Endothelial cell of umbilical vein (primary cell): Measurements from ENCODE around the gene GAL3ST1.

ENCODE experiments used
- EZH2 ChIP-seq: IDR thresholded peaks from 2 replicates; pipeline ENCODE4 v1.6.1; 2012; ENCODE audit warnings: borderline replicate concordance, low read depth, mild to moderate bottlenecking, moderate library complexity, low read length, inconsistent platforms; ENCODE audit not compliant: severe bottlenecking
- FOS ChIP-seq: IDR thresholded peaks from 2 replicates; pipeline ENCODE4 v1.6.1; 2011; ENCODE audit warnings: mild to moderate bottlenecking, low read length, moderate library complexity, borderline replicate concordance; ENCODE audit not compliant: insufficient read depth
- GATA2 ChIP-seq: IDR thresholded peaks from 2 replicates; pipeline ENCODE4 v1.7.0; 2011; ENCODE audit warnings: low read depth, mild to moderate bottlenecking, moderate library complexity, mixed read lengths, low read length; ENCODE audit not compliant: insufficient read length, insufficient read depth
- JUN ChIP-seq: IDR thresholded peaks from 2 replicates; pipeline ENCODE4 v1.6.1; 2011; ENCODE audit warnings: borderline replicate concordance, low read depth; ENCODE audit not compliant: insufficient read length, insufficient read depth
- MYC ChIP-seq: IDR thresholded peaks from one replicate; pipeline ENCODE4 v1.6.1; 2011; ENCODE audit warnings: mild to moderate bottlenecking, low read depth, low read length
- POLR2A ChIP-seq: IDR thresholded peaks from 2 replicates; pipeline ENCODE4 v1.6.1; 2012; ENCODE audit warnings: low read depth, mild to moderate bottlenecking, control low read depth, low read length
- POLR2AphosphoS5 ChIP-seq: IDR thresholded peaks from 2 replicates; pipeline ENCODE4 v1.6.1; 2012; ENCODE audit warnings: low read depth, mild to moderate bottlenecking, control low read depth, low read length, moderate library complexity; ENCODE audit not compliant: insufficient read depth
- TF ChIP-seq, protein P1 (sequence below), 2 donors: IDR thresholded peaks; 1 replicate in 1 of 2; 2 replicates in 1 of 2; pipeline ENCODE4 v1.5.1; 2011; ENCODE audit warnings: low read length in 2 of 2, mild to moderate bottlenecking in 2 of 2, moderate library complexity in 2 of 2, control low read depth in 1 of 2, inconsistent platforms in 1 of 2, low read depth in 1 of 2; ENCODE audit not compliant: insufficient read depth in 1 of 2; ENCODE audit errors: extremely low read depth in 1 of 2
- TF ChIP-seq, protein P2 (sequence below): IDR thresholded peaks from 2 replicates; pipeline ENCODE4 v1.6.1; 2011; ENCODE audit not compliant: insufficient read depth, insufficient read length

- no peak for TF ChIP-seq EZH2
- TF ChIP-seq, protein P1, sequence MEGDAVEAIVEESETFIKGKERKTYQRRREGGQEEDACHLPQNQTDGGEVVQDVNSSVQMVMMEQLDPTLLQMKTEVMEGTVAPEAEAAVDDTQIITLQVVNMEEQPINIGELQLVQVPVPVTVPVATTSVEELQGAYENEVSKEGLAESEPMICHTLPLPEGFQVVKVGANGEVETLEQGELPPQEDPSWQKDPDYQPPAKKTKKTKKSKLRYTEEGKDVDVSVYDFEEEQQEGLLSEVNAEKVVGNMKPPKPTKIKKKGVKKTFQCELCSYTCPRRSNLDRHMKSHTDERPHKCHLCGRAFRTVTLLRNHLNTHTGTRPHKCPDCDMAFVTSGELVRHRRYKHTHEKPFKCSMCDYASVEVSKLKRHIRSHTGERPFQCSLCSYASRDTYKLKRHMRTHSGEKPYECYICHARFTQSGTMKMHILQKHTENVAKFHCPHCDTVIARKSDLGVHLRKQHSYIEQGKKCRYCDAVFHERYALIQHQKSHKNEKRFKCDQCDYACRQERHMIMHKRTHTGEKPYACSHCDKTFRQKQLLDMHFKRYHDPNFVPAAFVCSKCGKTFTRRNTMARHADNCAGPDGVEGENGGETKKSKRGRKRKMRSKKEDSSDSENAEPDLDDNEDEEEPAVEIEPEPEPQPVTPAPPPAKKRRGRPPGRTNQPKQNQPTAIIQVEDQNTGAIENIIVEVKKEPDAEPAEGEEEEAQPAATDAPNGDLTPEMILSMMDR (IDR thresholded peaks at IDR 0.05; ENCODE audit: extremely low read depth in 1 of 2, insufficient read depth in 1 of 2, low read depth in 1 of 2, low read length in 2 of 2): no peak
- TF ChIP-seq POLR2A: no peak
- no peak for TF ChIP-seq GATA2
- TF ChIP-seq, protein P2, sequence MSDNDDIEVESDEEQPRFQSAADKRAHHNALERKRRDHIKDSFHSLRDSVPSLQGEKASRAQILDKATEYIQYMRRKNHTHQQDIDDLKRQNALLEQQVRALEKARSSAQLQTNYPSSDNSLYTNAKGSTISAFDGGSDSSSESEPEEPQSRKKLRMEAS: no peak
- no peak for TF ChIP-seq MYC
- no peak for TF ChIP-seq JUN
- TF ChIP-seq POLR2AphosphoS5: no peak
- TF ChIP-seq FOS: no peak
Observed at GRCh38 chr22:30552719-30553118, 21.7 kb downstream of the GAL3ST1 start.
